OCI-LY3 (cell line): ENCODE data around the gene KRT81.

Experiments
- CTCF ChIP-seq: fragments of 200-600, 300-600 bp; sonication (generic); IDR thresholded peaks from 2 replicates; pipeline ENCODE4 v1.5.1; 2014; ENCODE audit warnings: antibody characterized with exemption, low read length, low read depth
- EZH2phosphoT487 ChIP-seq: fragments of 200-600 bp; shearing (Covaris generic); IDR thresholded peaks from 2 replicates; pipeline ENCODE4 v1.6.1; 2018; ENCODE audit warnings: antibody characterized with exemption, mixed run types, low read depth

- TF ChIP-seq CTCF (no peak), EZH2phosphoT487 (no peak)
These were observed 48.7 kb downstream of the KRT81 start for GRCh38 chr12:52242442-52243258.
